ENCODE data around the gene ABCA12.

DNA sequence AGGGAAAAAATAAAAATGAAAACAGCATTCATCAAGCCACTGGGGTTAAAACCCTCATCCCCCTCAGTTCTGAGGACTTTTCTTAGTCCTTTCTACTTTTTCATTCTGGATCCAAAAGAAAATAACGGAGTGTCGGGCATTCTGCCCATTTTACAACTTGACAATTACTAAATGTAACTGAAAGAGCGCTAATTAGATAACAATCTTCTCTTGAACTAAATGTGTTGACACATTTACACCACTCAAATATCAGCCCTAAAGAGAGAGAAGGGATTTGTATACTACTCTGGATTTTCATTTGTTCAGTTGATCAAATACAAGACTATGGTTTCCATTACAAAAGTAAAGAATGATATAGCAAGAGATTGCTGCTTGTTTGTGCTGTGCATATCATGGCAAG lies 27.5 kb downstream of the ABCA12 start:
- TF ChIP-seq ZNF747 (CRISPR knock-in tag; IDR thresholded peaks at IDR 0.05; ENCODE audit: borderline replicate concordance) (no peak), POLR2A (IDR thresholded peaks at IDR 0.05; ENCODE audit: insufficient read depth in 1 of 2, low read depth in 2 of 2, low read length in 2 of 2) (no peak)
- TF ChIP-seq, protein P1, sequence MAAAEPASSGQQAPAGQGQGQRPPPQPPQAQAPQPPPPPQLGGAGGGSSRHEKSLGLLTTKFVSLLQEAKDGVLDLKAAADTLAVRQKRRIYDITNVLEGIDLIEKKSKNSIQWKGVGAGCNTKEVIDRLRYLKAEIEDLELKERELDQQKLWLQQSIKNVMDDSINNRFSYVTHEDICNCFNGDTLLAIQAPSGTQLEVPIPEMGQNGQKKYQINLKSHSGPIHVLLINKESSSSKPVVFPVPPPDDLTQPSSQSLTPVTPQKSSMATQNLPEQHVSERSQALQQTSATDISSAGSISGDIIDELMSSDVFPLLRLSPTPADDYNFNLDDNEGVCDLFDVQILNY (CRISPR knock-in tag; conservative IDR thresholded peaks at IDR 0.05), result no peak

Measured in HepG2 (cell line).